A549 (cell line): Measurements from ENCODE around the gene XRN1. TPM values are rescaled to one million over a fixed set of nuclear protein-coding genes. Genes with fewer than 3 reads are reported as not detected.
A peak's percentile ranks its signal among the peaks of the same experiment; 100 is the strongest.
"Not testable (repeated sequence)": the region's sequence is repeated elsewhere in the genome, so short reads cannot be mapped to it uniquely, and the experiment has no call there.

Experiments
- ATAC-seq, 2 experiments: fragments of 200-7000 bp in 1 of 2; fragments of >200 bp in 1 of 2; cut with Nextera tagmentation in 1 of 2; cut with Tn5 transposase in 1 of 2; 3 replicates each; pipeline versions ENCODE4 v1.8.0 to v1.9.1; 2018 to 2020; ENCODE audit warnings: mild to moderate bottlenecking in 1 of 2, moderate library complexity in 1 of 2
- CTCF ChIA-PET: fragments of 300-600 bp; sonication (Branson Sonifier 250); formaldehyde crosslinking; extraction: SDS; loops from one replicate; lab custom pipeline; 2021; ENCODE audit warnings: antibody characterized with exemption, inconsistent platforms; lab: Yijun Ruan, JAX
- POLR2A ChIA-PET: fragments of 350-600 bp; formaldehyde crosslinking; extraction: SDS; loops from one replicate; lab custom pipeline; 2021; ENCODE audit warnings: antibody characterized with exemption, inconsistent platforms; lab: Yijun Ruan, JAX
- DNase-seq, 2 experiments: peaks; one replicate each; pipeline versions ENCODE4 v3.0.0 to v3.0.0-alpha.2; 2011 to 2016; ENCODE audit warnings: low read depth in 1 of 2, low spot score in 1 of 2
- FAIRE-seq: peaks from 2 replicates; lab custom pipeline; 2011; peaks lifted over from hg19 to GRCh38; lab: Jason Lieb, UNC
- H3K27ac ChIP-seq, 2 experiments: fragments of >200 bp; sonication (Bioruptor Twin); formaldehyde crosslinking; 3 replicates each; pipeline ENCODE4 v1.5.1; 2016 to 2017
- H3K4me1 ChIP-seq: fragments of >200 bp; sonication (Bioruptor Twin); formaldehyde crosslinking; 3 replicates; pipeline ENCODE4 v1.6.1; 2016
- H3K4me2 ChIP-seq: fragments of >200 bp; sonication (Bioruptor Twin); formaldehyde crosslinking; 3 replicates; pipeline ENCODE4 v1.6.1; 2016
- H3K4me3 ChIP-seq: fragments of >200 bp; sonication (Bioruptor Twin); formaldehyde crosslinking; 3 replicates; pipeline ENCODE4 v1.5.1; 2016
- H3K9me3 ChIP-seq: fragments of >200 bp; sonication (Bioruptor Twin); formaldehyde crosslinking; 3 replicates; pipeline ENCODE4 v1.6.1; 2016
- CHD2 ChIP-seq: fragments of 150-350 bp; IDR thresholded peaks from 2 replicates; pipeline ENCODE4 v1.6.1; 2014; ENCODE audit warnings: low read length; ENCODE audit not compliant: partially characterized antibody
- CHD4 ChIP-seq: fragments of 200-600 bp; sonication (generic); IDR thresholded peaks from 2 replicates; pipeline ENCODE4 v1.6.1; 2016; ENCODE audit warnings: antibody characterized with exemption, mild to moderate bottlenecking, borderline replicate concordance
- CTCF ChIP-seq: fragments of >200 bp; sonication (Bioruptor Twin); formaldehyde crosslinking; IDR thresholded peaks from 3 replicates; pipeline ENCODE4 v1.5.1; 2016
- FOSB ChIP-seq: fragments of 250-450 bp; sonication (Bioruptor Pico); IDR thresholded peaks from 2 replicates; pipeline ENCODE4 v1.5.0; 2020; ENCODE audit warnings: mild to moderate bottlenecking, moderate library complexity
- FOSL2 ChIP-seq, 2 experiments: fragments of 450-650 bp in 1 of 2; fragments of >200 bp in 1 of 2; sonication (Bioruptor Twin) in 1 of 2; formaldehyde crosslinking; IDR thresholded peaks; 2 replicates each; pipeline versions ENCODE4 v1.5.0 to v1.6.1; 2016 to 2020; ENCODE audit warnings: mild to moderate bottlenecking in 1 of 2, moderate library complexity in 1 of 2
- FOXS1 ChIP-seq: fragments of 250-450 bp; sonication (Bioruptor Pico); IDR thresholded peaks from 2 replicates; pipeline ENCODE4 v1.5.0; 2020; ENCODE audit warnings: mild to moderate bottlenecking, moderate library complexity
- HDAC2 ChIP-seq: fragments of 200-600 bp; sonication (generic); IDR thresholded peaks from 2 replicates; pipeline ENCODE4 v1.6.1; 2016
- HES2 ChIP-seq: fragments of >200 bp; sonication (Bioruptor Twin); formaldehyde crosslinking; IDR thresholded peaks from 2 replicates; pipeline ENCODE4 v1.6.1; 2016
- HMGXB4 ChIP-seq: fragments of 250-450 bp; sonication (Bioruptor Pico); IDR thresholded peaks from 2 replicates; pipeline ENCODE4 v1.5.0; 2021; ENCODE audit warnings: mild to moderate bottlenecking, moderate library complexity, borderline replicate concordance
- HOXA7 ChIP-seq: fragments of 250-450 bp; sonication (Bioruptor Pico); IDR thresholded peaks from 2 replicates; pipeline ENCODE4 v1.5.0; 2020; ENCODE audit warnings: mild to moderate bottlenecking, moderate library complexity
- HOXB13 ChIP-seq: fragments of 250-450 bp; sonication (Bioruptor Pico); IDR thresholded peaks from 2 replicates; pipeline ENCODE4 v1.5.0; 2020; ENCODE audit warnings: low read depth, mild to moderate bottlenecking, moderate library complexity
- JUN ChIP-seq, 2 experiments: fragments of >200 bp; sonication (Bioruptor Twin); formaldehyde crosslinking; IDR thresholded peaks; 2 replicates in 1 of 2; 3 replicates in 1 of 2; pipeline ENCODE4 v1.6.1; 2016 to 2017
- KDM5A ChIP-seq: fragments of 200-600 bp; sonication (generic); IDR thresholded peaks from 2 replicates; pipeline ENCODE4 v1.6.1; 2016; ENCODE audit warnings: antibody characterized with exemption, mild to moderate bottlenecking
- MAFK ChIP-seq: fragments of 450-650 bp; IDR thresholded peaks from 2 replicates; pipeline ENCODE4 v1.6.1; 2014; ENCODE audit not compliant: partially characterized antibody
- MYC ChIP-seq: IDR thresholded peaks from 2 replicates; pipeline ENCODE4 v1.6.1; 2012; ENCODE audit warnings: mild to moderate bottlenecking, inconsistent platforms, low read length, improper control_type of control experiment, borderline replicate concordance
- POLR2A ChIP-seq: IDR thresholded peaks from 2 replicates; pipeline ENCODE4 v1.6.1; 2012; ENCODE audit warnings: mild to moderate bottlenecking, low read length
- RAD21 ChIP-seq, 2 experiments: fragments of >200 bp in 1 of 2; sonication (Bioruptor Twin) in 1 of 2; formaldehyde crosslinking in 1 of 2; IDR thresholded peaks in 1 of 2; conservative IDR thresholded peaks in 1 of 2; 2 replicates in 1 of 2; 3 replicates in 1 of 2; pipeline ENCODE4 v1.6.1; 2012 to 2018; ENCODE audit warnings: inconsistent platforms in 1 of 2
- RARB ChIP-seq: fragments of 250-450 bp; sonication (Bioruptor Pico); IDR thresholded peaks from 2 replicates; pipeline ENCODE4 v1.8.0; 2021; ENCODE audit warnings: mild to moderate bottlenecking, moderate library complexity
- RFX5 ChIP-seq: fragments of 450-650 bp; IDR thresholded peaks from 2 replicates; pipeline ENCODE4 v1.7.1; 2014; ENCODE audit warnings: antibody characterized with exemption, mild to moderate bottlenecking, moderate library complexity
- RNF2 ChIP-seq: fragments of 200-600 bp; sonication (generic); IDR thresholded peaks from 2 replicates; pipeline ENCODE4 v1.6.1; 2016; ENCODE audit warnings: low read depth, mild to moderate bottlenecking, antibody characterized with exemption, moderate library complexity, borderline replicate concordance
- SREBF2 ChIP-seq: fragments of 450-650 bp; IDR thresholded peaks from 2 replicates; pipeline ENCODE4 v1.6.1; 2014; ENCODE audit warnings: mild to moderate bottlenecking, moderate library complexity
- TFCP2L1 ChIP-seq: fragments of 250-450 bp; sonication (Bioruptor Pico); IDR thresholded peaks from 2 replicates; pipeline ENCODE4 v1.5.0; 2021; ENCODE audit warnings: mild to moderate bottlenecking
- TP53 ChIP-seq: fragments of 250-450 bp; sonication (Bioruptor Pico); IDR thresholded peaks from 2 replicates; pipeline ENCODE4 v1.5.0; 2021; ENCODE audit warnings: mild to moderate bottlenecking, moderate library complexity
- ZFP36 ChIP-seq: fragments of 450-650 bp; IDR thresholded peaks from 2 replicates; pipeline ENCODE4 v1.6.1; 2014; ENCODE audit warnings: borderline replicate concordance; ENCODE audit not compliant: partially characterized antibody
- ZNF302 ChIP-seq: fragments of 250-450 bp; sonication (Bioruptor Pico); IDR thresholded peaks from 2 replicates; pipeline ENCODE4 v1.9.0; 2021; ENCODE audit warnings: inconsistent platforms, mild to moderate bottlenecking, moderate library complexity
- WGBS: methylation state at CpG from one replicate; pipeline ENCODE4 v1.1.6; 2017; ENCODE audit errors: missing lambda C conversion rate; 5-methylcytosine and 5-hydroxymethylcytosine counted together
- polyA plus RNA-seq, 4 experiments: library from polyadenylated mRNA; depleted of rRNA in 3 of 4; stranded (reverse); fragments of >200 nt; fragmentation: RNase III in 1 of 4; extraction: RNeasy Plus Mini Kit Qiagen cat#74134 plus additional on column Dnase treatment in 1 of 4; gene quantifications; 2 replicates in 3 of 4; 3 replicates in 1 of 4; pipeline ENCODE4 v1.2.3, GENCODE V29; 2011 to 2017

XRN1 gene
- polyA plus RNA-seq, 2 of the 4 experiments (the other 2 are of a cell fraction) = 4.2 to 22.6 TPM

GRCh38 chr3:142363936-142364467 is 83.8 kb downstream of the XRN1 start:
- TF ChIP-seq KDM5A (no peak), HDAC2 (no peak), HOXB13 (CRISPR knock-in tag) (no peak), FOSL2 (IDR thresholded peaks at IDR 0.05) (no peak), FOSL2 (CRISPR knock-in tag; IDR thresholded peaks at IDR 0.05) (no peak), TFCP2L1 (CRISPR knock-in tag) (no peak), CTCF (no peak)
- CTCF ChIA-PET = interaction anchor here (0.8 to 1.2 kb wide), 2 partner anchors 26 to 184 kb away, joined by 3 read pairs; no protein-coding TSS in a partner anchor
- Histone ChIP-seq H3K4me3 (no peak overlapping the region), H3K9me3 (no peaks in the 10 kb centered on the region), H3K27ac (no peak overlapping the region), H3K4me1 (peaks cover 11% of the 10 kb centered on the region; the same call in 2 of the 3 replicates), H3K4me2 (0 out of 3 replicates have a peak overlapping the region, but pooled peaks have one; percentile 11)
- ATAC-seq (no peak), DNase-seq (no peak), FAIRE-seq (no peak)
- 90% methylated on average over 2 of the region's 2 CpGs for WGBS
- POLR2A ChIA-PET = interaction anchor here (0.6 kb wide), 1 partner anchor 84 kb away, joined by 3 read pairs; no protein-coding TSS in a partner anchor

- H3K4me3 ChIP-seq, POLR2A ChIA-PET, H3K27ac ChIP-seq, H3K9me3 ChIP-seq, FAIRE-seq, ATAC-seq, DNase-seq: not testable (repeated sequence)
- 41% methylated on average over 2 of the region's 2 CpGs for WGBS
- H3K4me1 ChIP-seq = peaks cover 11% of the 10 kb centered on the region; the same call in 2 of the 3 replicates
- CTCF ChIA-PET = interaction anchor here (0.8 to 1.2 kb wide), 2 partner anchors 27 to 183 kb away, joined by 3 read pairs; no protein-coding TSS in a partner anchor
- H3K4me2 ChIP-seq = 0 out of 3 replicates have a peak overlapping the region, but pooled peaks have one; percentile 11
Measured at GRCh38 chr3:142363433-142363832, 84.4 kb downstream of the XRN1 start.

GRCh38 chr3:142359367-142359766 is 88.5 kb downstream of the XRN1 start:
- WGBS = 82% methylated on average over 2 of the region's 2 CpGs
- Histone ChIP-seq H3K9me3 (no peaks in the 10 kb centered on the region), H3K4me2 (no peak overlapping the region), H3K4me3 (no peak overlapping the region), H3K4me1 (peaks cover 11% of the 10 kb centered on the region; the same call in 2 of the 3 replicates), H3K27ac (no peak overlapping the region)
- no peak for TF ChIP-seq RARB (CRISPR knock-in tag)
- no peak for TF ChIP-seq CHD4
- TF ChIP-seq RNF2 = no peak
- no peak for TF ChIP-seq HOXB13 (CRISPR knock-in tag)
- no peak for TF ChIP-seq FOSB (CRISPR knock-in tag)
- TF ChIP-seq MAFK = no peak
- TF ChIP-seq POLR2A = no peak
- no peak for TF ChIP-seq ZNF302 (CRISPR knock-in tag)
- TF ChIP-seq ZFP36 = no peak
- no peak for TF ChIP-seq TP53
- FAIRE-seq (no peak), ATAC-seq (no peak), DNase-seq (no peak)
- ChIA-PET CTCF (no interaction called here), POLR2A (no interaction called here)

- ATAC-seq (no peak), FAIRE-seq (no peak), DNase-seq (no peak)
- no peak overlapping the region for H3K27ac ChIP-seq
- no peak overlapping the region for H3K4me2 ChIP-seq
- H3K9me3 ChIP-seq = no peaks in the 10 kb centered on the region
- CTCF ChIA-PET = no interaction called here
- 97% methylated on average over 3 of the region's 3 CpGs for WGBS
- POLR2A ChIA-PET = no interaction called here
- no peaks in the 10 kb centered on the region for H3K4me1 ChIP-seq
- no peak overlapping the region for H3K4me3 ChIP-seq
- TF ChIP-seq HOXA7 (CRISPR knock-in tag) = no peak
- no peak for TF ChIP-seq FOXS1 (CRISPR knock-in tag)
- TF ChIP-seq HES2 = no peak
- TF ChIP-seq JUN (IDR thresholded peaks at IDR 0.05) = no peak
- no peak for TF ChIP-seq HMGXB4 (CRISPR knock-in tag)
- TF ChIP-seq HOXB13 (CRISPR knock-in tag) = no peak
- TF ChIP-seq RFX5 = no peak
- TF ChIP-seq CTCF = no peak
- TF ChIP-seq RAD21 (conservative IDR thresholded peaks at IDR 0.05 in 1 of 2, IDR thresholded peaks at IDR 0.05 in 1 of 2) = no peak
- no peak for TF ChIP-seq MYC
- no peak for TF ChIP-seq SREBF2
- no peak for TF ChIP-seq CHD2
Measured at GRCh38 chr3:142356818-142357217, 91.0 kb downstream of the XRN1 start.
